Thoracic aorta endothelial cell (primary cell): ENCODE data around the gene CD300A. TPM values are rescaled to one million over a fixed set of nuclear protein-coding genes. Genes with fewer than 3 reads are reported as not detected.

Source experiments
- small RNA-seq: library from RNA; depleted of rRNA; stranded (forward); fragments of <200 nt; gene quantifications from one replicate; pipeline ENCODE3, GENCODE V24; 2012
- total RNA-seq: library from RNA; depleted of rRNA; stranded (reverse); fragments of >200 nt; gene quantifications from 2 replicates; pipeline ENCODE4 v1.2.3, GENCODE V29; 2012

Gene CD300A
- not detected in 2 replicates for total RNA-seq

GRCh38 chr17:74466111-74466827, at the start of gene CD300A:
CD300A (plus strand) TSS chr17:74466634; CDS start chr17:74466704, 70 bp downstream.

GRCh38 chr17:74431568-74432423, 34.6 kb upstream of the CD300A start, which contains the start of gene GPRC5C:
GPRC5C (plus strand) TSS chr17:74432088; CDS start chr17:74439777, 7,689 bp downstream.

GRCh38 chr17:74531231-74531761, 64.9 kb downstream of the CD300A start, which contains the start of gene CD300LB:
CD300LB (minus strand) TSS chr17:74531475; CDS start chr17:74531350, 125 bp downstream.

Small RNA genes within 50 kb of the gene (small RNA-seq; reads per million reads assigned to genes)
- not detected for gene RNA5SP448

Other genes starting within 250 kb of the CD300A start
- not detected in 2 replicates for gene DNAI2, start 192.4 kb upstream of the CD300A start, total RNA-seq
- gene KIF19, start 140.4 kb upstream of the CD300A start, total RNA-seq = 3.6 and 4.3 TPM in 2 replicates
- under 0.01 TPM in 1 of 2 replicates, not detected in the other for gene BTBD17, start 104.8 kb upstream of the CD300A start, total RNA-seq
- not detected in 2 replicates for gene GPR142, start 99.1 kb upstream of the CD300A start, total RNA-seq
- gene GPRC5C, start 34.5 kb upstream of the CD300A start, total RNA-seq = not detected in 2 replicates
- not detected in 2 replicates for gene CD300LB, start 64.8 kb downstream of the CD300A start, total RNA-seq
- not detected in 2 replicates for gene CD300C, start 79.5 kb downstream of the CD300A start, total RNA-seq
- not detected in 2 replicates for gene CD300H, start 100.9 kb downstream of the CD300A start, total RNA-seq
- gene CD300LD, start 125.6 kb downstream of the CD300A start, total RNA-seq = not detected in 2 replicates
- gene CD300E, start 157.1 kb downstream of the CD300A start, total RNA-seq = not detected in 2 replicates
- gene CD300LF, start 246.3 kb downstream of the CD300A start, total RNA-seq = not detected in 2 replicates